Measurements from ENCODE around the gene GBP4.

Gene GBP4

DNA sequence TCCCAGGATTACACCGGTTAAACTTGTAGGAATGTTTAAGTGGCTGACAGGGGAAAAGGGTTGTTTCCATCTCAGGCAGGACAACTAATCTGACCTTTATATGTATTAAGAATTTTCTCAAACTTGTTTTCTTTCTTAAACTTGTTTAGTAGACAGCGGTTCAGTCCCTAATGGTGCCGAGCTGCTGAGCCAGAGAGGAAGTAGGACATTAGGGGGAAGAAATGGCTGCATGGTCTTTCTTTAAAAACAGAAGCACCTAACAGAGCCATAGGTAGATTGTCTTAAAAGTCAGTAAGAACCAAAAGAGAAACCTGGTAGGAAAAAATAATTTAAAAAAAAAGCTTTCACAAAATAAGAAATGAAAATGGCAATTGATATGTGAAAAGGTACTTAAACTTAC, 3.3 kb downstream of the GBP4 start:
- Histone ChIP-seq H3K27ac (ENCODE audit: extremely low read depth, low read depth, low read length) (no peak overlapping the region), H3K36me3 (ENCODE audit: control insufficient read depth in 2 of 2, insufficient read depth in 1 of 2, low read length in 2 of 2) (no peaks in the 10 kb centered on the region), H3K9me3 (ENCODE audit: control insufficient read depth, insufficient read depth, low read depth, low read length) (no peaks in the 10 kb centered on the region), H3K4me3 (ENCODE audit: low read depth, low read length) (no peak overlapping the region), H3K4me1 (ENCODE audit: control insufficient read depth, insufficient read depth, low read length) (no peaks in the 10 kb centered on the region)
- CTCF ChIA-PET = no interaction called here
- no peak for TF ChIP-seq ZNF133 (tag by site-specific recombination; IDR thresholded peaks at IDR 0.05)
- TF ChIP-seq BCL11B (tag by site-specific recombination; IDR thresholded peaks at IDR 0.05; ENCODE audit: low read depth) = no peak
- no peak for TF ChIP-seq ZNF48 (tag by site-specific recombination; IDR thresholded peaks at IDR 0.05)
- no peak for TF ChIP-seq ZNF707 (tag by site-specific recombination; IDR thresholded peaks at IDR 0.05)
- no peak for TF ChIP-seq WT1 (tag by site-specific recombination; IDR thresholded peaks at IDR 0.05)
- TF ChIP-seq ZNF768 (tag by site-specific recombination; IDR thresholded peaks at IDR 0.05) = no peak
- TF ChIP-seq ZFP41 (tag by site-specific recombination; IDR thresholded peaks at IDR 0.05; ENCODE audit: borderline replicate concordance) = no peak
- TF ChIP-seq ZFP37 (tag by site-specific recombination; IDR thresholded peaks at IDR 0.05) = no peak
- TF ChIP-seq, protein P1, sequence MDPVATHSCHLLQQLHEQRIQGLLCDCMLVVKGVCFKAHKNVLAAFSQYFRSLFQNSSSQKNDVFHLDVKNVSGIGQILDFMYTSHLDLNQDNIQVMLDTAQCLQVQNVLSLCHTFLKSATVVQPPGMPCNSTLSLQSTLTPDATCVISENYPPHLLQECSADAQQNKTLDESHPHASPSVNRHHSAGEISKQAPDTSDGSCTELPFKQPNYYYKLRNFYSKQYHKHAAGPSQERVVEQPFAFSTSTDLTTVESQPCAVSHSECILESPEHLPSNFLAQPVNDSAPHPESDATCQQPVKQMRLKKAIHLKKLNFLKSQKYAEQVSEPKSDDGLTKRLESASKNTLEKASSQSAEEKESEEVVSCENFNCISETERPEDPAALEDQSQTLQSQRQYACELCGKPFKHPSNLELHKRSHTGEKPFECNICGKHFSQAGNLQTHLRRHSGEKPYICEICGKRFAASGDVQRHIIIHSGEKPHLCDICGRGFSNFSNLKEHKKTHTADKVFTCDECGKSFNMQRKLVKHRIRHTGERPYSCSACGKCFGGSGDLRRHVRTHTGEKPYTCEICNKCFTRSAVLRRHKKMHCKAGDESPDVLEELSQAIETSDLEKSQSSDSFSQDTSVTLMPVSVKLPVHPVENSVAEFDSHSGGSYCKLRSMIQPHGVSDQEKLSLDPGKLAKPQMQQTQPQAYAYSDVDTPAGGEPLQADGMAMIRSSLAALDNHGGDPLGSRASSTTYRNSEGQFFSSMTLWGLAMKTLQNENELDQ (tag by site-specific recombination; IDR thresholded peaks at IDR 0.05; ENCODE audit: low read depth) = no peak
- no peak for TF ChIP-seq ZNF561 (tag by site-specific recombination; IDR thresholded peaks at IDR 0.05; ENCODE audit: borderline replicate concordance)
- TF ChIP-seq ZNF548 (tag by site-specific recombination; IDR thresholded peaks at IDR 0.05) = no peak
- TF ChIP-seq, protein P2, sequence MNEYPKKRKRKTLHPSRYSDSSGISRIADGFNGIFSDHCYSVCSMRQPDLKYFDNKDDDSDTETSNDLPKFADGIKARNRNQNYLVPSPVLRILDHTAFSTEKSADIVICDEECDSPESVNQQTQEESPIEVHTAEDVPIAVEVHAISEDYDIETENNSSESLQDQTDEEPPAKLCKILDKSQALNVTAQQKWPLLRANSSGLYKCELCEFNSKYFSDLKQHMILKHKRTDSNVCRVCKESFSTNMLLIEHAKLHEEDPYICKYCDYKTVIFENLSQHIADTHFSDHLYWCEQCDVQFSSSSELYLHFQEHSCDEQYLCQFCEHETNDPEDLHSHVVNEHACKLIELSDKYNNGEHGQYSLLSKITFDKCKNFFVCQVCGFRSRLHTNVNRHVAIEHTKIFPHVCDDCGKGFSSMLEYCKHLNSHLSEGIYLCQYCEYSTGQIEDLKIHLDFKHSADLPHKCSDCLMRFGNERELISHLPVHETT (tag by site-specific recombination; IDR thresholded peaks at IDR 0.05) = no peak
- no peak for TF ChIP-seq ZNF677 (tag by site-specific recombination; IDR thresholded peaks at IDR 0.05)
- TF ChIP-seq AEBP2 (tag by site-specific recombination; IDR thresholded peaks at IDR 0.05; ENCODE audit: borderline replicate concordance) = no peak
- no peak for TF ChIP-seq ZSCAN16 (tag by site-specific recombination; IDR thresholded peaks at IDR 0.05)
- no peak for TF ChIP-seq ZNF423 (tag by site-specific recombination; IDR thresholded peaks at IDR 0.05)
- TF ChIP-seq ZNF558 (tag by site-specific recombination; IDR thresholded peaks at IDR 0.05) = no peak
- TF ChIP-seq PRDM2 (tag by site-specific recombination; IDR thresholded peaks at IDR 0.05; ENCODE audit: borderline replicate concordance) = no peak
- TF ChIP-seq KLF8 (tag by site-specific recombination; IDR thresholded peaks at IDR 0.05) = no peak
- POLR2A ChIA-PET = no interaction called here
